D341Med (cell line): Measurements from ENCODE around the gene ADORA2B.

Experiments
- DNase-seq: peaks from one replicate; pipeline ENCODE4 v3.0.0; 2012; ENCODE audit warnings: low spot score

Gene ADORA2B

DNA sequence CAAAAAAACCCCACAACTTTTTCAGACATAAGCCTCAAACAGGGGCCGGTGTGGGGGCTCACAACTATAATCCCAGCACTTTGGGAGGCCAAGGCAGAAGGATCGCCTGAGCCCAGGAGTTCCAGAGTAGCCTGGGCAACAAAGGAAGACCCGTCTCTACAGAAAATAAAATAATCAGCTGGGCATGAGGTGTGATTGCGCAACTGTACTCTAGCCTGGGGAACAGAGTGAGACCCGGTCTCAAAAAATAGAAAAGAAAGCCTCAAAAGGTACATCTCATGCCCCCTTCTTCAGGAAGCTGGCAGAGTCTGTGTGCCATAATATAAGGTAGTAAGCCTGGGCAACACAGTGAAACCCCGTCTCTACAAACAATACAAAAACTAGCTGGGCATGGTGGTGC, 51.4 kb downstream of the ADORA2B start:
- no peak for DNase-seq

DNA sequence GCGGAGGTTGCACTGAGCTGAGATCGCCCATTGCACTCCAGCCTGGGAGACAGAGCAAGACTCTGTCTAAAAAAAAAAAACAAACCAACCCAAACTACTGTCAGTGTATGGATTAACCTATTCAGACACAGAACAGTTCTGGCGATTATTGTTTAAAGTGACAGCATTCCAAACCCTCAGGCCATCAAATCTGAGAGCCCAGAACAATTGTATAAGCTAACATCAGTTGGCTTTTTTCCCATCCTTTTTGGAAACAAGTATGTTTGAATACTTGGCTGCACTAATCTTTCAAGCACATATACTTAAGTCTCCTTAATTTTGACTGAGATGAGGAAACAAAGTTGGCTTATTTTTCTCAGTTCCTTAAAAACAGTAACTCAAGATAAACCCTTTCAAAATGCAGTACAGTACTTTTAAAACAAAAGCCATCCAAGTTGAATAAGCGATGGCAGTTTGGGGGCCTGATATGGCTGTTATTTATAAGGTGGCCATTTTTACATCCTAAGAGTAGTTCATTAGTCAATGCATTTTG, 53.2 kb downstream of the ADORA2B start:
- DNase-seq = no peak

DNA sequence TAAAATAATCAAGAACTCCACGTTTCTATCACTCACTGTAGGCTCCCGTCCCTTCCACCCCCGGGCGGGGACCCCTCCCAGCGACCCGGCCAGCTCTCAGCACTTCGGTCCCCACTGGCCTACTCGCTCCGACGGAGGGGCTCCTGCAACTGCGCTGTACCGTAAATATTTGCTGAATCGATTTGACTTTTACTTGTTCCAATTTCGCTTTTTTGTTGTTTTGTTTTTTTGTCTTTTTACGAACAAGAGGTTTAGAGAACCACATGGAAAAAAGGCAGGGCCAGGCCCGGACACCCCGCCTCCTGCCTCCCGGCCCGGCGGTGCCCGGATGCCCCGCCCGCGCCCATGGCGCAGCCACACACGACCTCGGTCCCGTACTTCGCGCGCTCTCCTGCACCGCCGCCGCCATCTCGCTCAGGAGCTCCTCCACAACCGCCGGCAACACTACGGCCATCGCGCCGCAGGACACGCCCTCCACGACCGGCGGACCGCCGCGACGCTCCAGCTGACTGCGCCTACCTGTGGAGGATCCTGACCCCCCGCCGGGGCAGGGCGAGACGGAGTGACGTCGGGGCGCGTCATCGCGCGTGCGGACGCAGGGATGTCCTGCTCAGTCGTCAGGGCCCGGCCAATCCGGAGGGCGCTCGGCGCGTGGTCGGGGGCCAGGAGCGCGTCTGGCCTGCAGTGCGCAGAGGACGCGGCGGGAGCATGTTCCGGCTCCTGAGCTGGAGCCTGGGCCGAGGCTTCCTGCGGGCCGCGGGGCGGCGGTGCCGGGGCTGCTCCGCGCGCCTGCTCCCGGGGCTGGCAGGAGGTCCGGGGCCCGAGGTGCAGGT, 54.4 kb downstream of the ADORA2B start, which contains the start of the genes TTC19 and ZSWIM7:
TSS of gene TTC19 (plus strand) at position 684 of the 833 bp plus-strand sequence. CDS start at position 709, 25 bp downstream.
TSS of gene ZSWIM7 (minus strand) at position 564 of the 833 bp plus-strand sequence. CDS start at position 454, 110 bp downstream.
- DNase-seq = peak; percentile 93

DNA sequence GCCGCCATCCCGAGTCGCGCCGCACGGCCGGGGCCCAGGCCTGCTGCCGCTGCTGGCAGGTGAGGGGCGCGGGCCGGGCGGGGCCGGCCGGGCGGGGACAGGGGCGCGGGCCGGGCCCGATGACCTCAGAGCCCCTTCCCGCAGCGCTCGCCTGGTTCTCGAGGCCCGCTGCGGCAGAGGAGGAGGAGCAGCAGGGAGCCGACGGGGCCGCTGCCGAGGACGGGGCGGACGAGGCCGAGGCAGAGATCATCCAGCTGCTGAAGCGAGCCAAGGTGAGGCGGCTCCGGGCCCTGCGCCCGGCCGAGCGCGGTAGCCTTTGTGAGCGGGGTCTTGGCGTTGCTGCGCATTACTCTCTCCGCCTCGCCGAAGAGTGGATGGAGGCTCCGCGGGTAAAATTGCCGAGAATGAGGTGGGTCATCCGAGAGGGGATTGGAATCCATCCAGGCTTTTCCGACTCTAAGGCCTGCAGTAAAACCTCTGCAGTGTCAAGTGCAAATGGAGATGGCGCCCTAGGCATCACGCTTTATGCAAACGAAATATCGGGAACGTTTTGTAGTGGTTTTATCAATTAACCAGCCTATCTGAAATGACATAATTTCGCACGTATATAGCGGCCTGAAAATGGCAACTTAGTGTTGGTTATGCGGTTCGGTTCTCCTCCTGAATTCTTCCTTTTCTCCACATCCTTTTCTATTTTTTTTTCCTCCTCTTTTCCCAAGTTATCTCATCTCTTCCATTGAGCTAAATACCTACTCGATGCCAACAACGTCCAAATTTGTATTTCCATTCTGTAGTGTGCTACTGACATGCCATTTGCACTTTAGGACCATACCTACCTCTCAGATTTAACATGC, 55.3 kb downstream of the ADORA2B start:
- no peak for DNase-seq

DNA sequence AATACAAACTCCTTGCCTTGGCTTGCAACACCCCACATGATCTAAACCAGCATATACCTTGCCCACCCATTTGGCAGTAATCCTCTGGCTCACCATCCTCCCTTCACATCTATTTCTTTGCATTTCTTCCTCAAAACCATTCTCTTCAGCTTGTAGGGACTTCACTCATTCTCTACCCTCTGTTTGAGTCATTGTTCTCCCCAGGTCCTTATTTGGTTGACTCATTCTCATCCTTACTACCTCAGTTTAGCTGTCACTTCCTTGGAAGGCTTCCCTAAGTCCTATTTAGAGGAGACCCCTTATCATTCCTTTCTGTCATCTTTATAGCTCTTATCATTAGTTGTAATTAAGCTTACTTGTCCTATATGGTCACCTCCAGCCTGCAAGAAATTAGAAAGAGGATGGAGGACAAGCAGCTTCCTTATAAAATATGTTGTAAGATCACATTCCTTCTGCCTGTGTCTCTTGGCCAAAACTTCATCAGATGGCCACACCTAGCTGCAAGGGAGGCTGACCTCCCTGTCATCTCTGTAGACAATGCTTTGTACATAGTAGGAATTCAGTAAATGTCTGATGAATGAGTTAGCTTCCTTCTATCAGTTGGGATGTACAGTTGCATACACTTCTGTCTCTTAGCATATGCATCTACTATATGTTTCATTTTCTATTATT, 56.4 kb downstream of the ADORA2B start:
- DNase-seq = no peak

DNA sequence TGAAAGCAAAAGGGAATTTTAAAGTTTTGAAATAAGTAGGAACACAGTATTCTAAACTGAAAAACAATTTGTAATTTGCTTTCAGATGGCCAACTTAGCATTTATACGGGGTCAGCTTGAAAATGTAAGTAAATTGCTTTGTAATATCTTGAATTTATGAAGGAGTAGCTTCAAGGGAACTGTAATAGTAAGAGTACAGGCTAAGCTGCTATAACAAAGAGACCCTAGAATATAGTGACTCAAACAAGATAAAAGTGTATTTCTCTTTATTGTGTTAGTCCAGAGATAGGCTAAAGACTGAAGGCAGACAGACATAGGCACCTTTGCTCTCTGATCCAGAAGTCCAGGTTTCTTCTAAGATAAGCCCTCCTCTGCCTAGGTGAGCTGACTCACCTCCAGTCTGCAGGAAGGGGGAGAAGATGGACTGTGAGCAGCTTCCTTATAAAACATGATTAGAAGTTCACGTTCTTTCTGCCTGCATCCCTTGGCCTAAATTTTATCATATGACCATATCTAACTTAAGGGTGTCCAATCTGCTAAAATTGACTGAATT, 57.9 kb downstream of the ADORA2B start:
- DNase-seq = no peak

DNA sequence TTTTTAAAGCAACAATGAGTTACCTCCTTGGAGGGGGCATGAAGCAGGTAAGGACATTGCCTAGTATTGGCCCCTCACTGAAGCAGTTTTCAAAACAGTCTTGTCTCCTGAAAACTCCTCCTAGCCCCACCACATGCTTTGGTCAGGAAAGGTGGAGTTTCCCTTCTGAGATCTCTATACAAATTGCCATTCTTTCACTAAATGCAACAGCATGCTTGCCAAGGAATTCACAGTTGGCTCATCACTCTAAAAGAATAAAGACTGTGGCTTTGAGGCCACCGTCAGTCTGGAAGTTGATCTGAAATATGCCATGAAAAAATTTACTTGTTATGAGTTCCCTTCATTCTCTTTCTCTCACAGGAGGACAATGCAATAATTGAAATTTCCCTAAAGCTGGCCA, 58.9 kb downstream of the ADORA2B start:
- no peak for DNase-seq

DNA sequence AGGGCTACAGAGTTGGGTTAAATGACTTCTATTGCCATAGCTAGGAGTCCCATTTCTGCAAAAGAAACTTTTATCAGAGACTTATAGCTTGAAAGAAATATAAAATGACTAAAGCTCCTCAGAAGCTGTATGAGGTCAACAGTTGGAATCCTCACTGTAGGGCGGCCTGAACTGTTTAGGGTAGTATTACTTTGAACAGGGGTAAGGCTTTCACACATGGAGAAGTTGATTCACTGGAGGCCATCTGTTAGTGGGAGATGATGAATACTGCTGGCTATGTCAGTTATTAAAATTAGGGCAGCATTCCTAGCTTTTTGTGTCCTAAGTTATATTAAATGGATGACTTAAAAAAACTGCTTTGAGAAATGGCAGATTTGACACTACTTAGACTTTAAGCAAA, 60.7 kb downstream of the ADORA2B start:
- DNase-seq = no peak

DNA sequence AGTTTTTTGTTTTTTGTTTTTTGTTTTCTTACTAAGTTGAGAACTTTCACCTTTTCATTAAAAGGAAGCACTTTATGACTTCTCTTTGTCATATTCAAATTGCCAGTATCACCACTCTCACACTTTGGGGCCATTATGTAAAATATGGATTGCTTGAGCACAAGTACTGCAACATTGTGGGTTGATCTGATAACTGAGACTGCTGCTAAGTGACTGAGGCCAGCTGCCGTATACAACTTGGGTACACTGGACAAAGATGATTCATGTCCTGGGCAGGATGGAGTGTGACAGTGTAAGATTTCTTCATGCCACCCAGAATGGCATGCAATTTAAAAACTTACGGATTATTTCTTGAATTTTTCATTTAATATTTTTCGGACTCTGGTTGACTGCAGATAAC, 62.5 kb downstream of the ADORA2B start:
- DNase-seq = no peak

DNA sequence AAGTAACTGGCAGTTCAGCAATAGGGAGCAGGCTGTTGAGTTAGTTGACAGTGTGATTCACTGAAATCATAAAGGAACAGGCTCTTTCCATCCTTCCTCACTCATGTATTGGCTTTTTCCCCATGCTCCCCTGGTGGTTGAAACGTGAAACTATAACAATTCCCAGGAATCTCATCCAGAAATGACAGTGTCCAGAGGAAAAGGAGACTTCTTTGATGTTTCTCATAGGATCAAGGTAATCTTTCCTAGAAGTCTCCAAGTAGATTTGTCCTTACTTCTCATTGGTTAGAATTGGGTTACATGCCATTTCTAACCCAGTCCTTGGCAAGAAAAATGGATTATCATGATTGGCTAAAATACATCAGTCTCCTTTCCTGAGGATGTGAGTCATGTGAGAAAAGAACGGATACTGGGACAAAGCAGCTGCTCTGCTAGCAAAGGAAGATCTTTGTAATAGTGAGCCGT, 69.0 kb downstream of the ADORA2B start:
- no peak for DNase-seq

DNA sequence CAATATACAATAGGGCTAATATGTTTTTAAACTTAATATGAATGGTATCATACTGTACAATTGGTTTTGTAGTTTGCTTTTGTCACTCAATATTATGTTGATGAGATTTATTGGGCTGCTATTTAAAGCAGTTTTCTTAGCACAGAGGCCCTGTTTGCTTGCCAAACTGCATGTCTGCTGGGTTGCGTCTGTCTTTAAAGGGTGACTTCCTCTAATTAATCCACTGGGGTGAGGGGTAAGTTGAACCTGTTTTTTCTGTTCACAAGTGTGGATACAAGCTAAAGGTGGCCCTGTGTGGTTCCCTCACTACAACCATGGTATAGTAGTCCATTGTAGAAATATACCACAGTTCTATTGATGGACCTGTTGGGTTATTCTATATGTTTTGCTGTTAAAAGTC, 74.4 kb downstream of the ADORA2B start:
- no peak for DNase-seq

DNA sequence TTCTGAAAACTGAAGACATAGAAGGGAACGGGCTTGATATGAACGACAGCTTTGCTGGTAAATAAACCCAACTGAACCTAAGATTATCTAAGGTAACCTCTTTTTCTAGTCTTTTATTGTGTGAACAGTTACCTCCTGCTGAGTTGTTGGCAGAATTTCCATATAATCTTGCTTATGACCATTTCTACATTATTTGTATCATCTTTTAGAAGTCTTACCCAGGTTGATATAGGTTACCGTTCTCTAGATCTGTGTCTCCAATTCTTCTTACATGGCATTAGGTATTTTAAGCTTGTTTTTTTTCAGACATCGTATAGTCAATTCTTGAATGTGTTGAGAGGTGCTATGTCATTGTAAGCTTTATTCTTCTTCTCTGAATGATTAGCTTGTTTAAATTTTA, 79.0 kb downstream of the ADORA2B start:
- no peak for DNase-seq

DNA sequence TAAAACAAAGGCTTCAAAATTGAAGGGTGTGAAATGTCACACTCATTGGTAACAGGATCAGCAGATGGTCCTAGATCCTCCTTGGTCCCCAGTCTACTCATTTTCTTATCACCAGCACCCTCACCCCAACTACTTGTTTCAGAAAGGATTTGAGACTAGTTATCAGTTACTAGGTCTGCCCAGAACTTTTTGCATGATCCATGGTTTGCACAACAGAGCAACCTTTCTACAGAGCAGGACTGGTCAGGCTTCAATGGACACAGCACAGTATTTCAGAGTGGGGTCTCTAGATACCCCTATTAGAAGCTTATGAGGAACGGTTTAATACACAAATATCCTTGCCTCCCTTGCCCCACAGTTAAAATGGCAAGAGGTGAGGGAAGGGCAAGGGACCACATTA, 80.3 kb downstream of the ADORA2B start:
- no peak for DNase-seq
